GM12864 (cell line): ENCODE results near the gene SUPT5H.
"Not testable (repeated sequence)": the region's sequence is repeated elsewhere in the genome, so short reads cannot be mapped to it uniquely, and the experiment has no call there.

Experiments
- DNase-seq: peaks from one replicate; pipeline ENCODE4 v3.0.0-alpha.2; 2011; ENCODE audit warnings: low read depth
- H3K4me3 ChIP-seq: 2 replicates; pipeline ENCODE4 v1.5.1; 2011; ENCODE audit warnings: mild to moderate bottlenecking, low read depth, low read length, control low read depth
- TF ChIP-seq, protein P1 (sequence below): IDR thresholded peaks from 2 replicates; pipeline ENCODE4 v1.5.1; 2011; ENCODE audit warnings: low read depth, mild to moderate bottlenecking, moderate library complexity, low read length, control low read depth, inconsistent platforms; ENCODE audit errors: missing control alignments

SUPT5H gene

DNA sequence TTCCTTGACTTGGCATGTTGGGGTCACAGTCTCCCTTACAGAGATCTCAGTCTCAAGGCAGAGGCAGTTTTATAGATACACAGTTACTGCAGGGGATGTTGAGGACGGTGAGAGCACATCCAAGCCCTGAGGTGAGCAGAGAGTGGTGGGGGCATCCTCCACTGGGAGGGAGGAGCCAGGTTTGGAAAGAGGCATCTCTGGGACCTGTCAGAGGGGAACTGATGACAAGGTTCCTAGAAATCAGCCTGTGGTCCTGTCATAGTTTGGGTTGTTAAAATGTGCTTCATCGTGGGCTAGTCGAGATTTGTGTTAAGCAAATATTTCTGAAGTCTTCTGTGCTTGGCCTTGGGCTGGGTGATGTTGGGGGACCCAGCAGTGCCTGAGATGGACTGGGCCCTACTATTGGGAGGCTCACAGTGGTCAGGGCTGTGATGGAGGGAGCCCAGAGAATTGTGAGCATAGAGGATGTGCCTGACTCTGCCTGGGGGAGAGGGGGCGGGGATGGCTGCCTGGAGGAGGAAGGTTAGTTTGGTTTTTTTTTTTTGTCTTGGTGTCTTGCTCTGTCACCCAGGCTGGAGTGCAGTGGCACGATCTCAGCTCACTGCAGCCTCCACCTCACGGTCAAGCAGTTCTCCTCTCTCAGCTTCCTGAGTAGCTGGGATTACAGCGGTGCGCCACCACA is 3.9 kb downstream of the SUPT5H start:
- TF ChIP-seq, protein P1, sequence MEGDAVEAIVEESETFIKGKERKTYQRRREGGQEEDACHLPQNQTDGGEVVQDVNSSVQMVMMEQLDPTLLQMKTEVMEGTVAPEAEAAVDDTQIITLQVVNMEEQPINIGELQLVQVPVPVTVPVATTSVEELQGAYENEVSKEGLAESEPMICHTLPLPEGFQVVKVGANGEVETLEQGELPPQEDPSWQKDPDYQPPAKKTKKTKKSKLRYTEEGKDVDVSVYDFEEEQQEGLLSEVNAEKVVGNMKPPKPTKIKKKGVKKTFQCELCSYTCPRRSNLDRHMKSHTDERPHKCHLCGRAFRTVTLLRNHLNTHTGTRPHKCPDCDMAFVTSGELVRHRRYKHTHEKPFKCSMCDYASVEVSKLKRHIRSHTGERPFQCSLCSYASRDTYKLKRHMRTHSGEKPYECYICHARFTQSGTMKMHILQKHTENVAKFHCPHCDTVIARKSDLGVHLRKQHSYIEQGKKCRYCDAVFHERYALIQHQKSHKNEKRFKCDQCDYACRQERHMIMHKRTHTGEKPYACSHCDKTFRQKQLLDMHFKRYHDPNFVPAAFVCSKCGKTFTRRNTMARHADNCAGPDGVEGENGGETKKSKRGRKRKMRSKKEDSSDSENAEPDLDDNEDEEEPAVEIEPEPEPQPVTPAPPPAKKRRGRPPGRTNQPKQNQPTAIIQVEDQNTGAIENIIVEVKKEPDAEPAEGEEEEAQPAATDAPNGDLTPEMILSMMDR, result no peak
- no peak for DNase-seq
- no peak overlapping the region for H3K4me3 ChIP-seq

DNA sequence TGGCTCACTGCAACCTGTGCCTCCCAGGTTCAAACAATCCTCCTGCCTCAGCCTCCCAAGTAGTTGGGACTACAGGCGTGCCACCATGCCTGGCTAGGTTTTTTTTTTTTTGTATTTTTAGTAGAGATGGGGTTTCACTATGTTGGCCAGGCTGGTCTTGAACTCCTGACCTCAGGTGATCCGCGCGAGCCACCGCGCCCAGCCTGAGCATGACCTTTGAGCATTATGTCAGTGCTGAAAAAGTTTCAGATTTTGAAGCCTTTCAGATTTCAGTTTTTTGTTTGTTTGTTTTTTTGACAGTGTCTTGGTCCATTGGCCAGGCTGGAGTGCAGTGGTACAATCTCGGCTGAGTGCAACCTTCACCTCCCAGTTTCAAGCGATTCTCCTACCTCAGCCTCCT is 5.9 kb downstream of the SUPT5H start:
- DNase-seq, H3K4me3 ChIP-seq: not testable (repeated sequence)

GRCh38 chr19:39463403-39463802 is 18.0 kb downstream of the SUPT5H start:
- TF ChIP-seq, protein P1, result no peak
- DNase-seq, result no peak
- no peak overlapping the region for H3K4me3 ChIP-seq

GRCh38 chr19:39465956-39466747 is 20.8 kb downstream of the SUPT5H start:
- TF ChIP-seq, protein P1, result no peak
- H3K4me3 ChIP-seq, result no peak overlapping the region
- no peak for DNase-seq

GRCh38 chr19:39467941-39468340 is 22.6 kb downstream of the SUPT5H start:
- TF ChIP-seq, protein P1, result no peak
- DNase-seq, result no peak
- no peak overlapping the region for H3K4me3 ChIP-seq

GRCh38 chr19:39469036-39469435 is 23.7 kb downstream of the SUPT5H start:
- TF ChIP-seq, protein P1, result no peak
- DNase-seq, result no peak

DNA sequence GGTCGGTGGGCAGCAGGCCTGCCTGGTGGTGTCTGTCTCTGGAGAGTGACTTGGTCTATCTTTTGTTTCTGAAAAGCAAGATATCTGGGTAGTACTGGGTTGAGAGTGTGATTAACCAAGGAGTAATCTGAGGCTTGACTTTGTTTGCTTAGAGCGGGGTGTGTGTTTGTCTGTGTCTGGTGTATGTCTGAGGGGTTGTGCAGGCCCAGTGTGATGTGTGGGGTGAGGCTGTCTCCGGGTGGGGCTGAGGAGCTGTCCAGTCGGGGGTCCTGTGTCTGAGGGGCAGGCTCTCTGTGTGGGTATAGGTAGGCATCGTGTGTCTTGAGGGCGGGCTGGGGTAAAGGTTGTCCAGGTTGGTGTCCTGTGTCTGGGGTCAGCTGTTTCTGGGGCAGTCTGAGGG is 24.2 kb downstream of the SUPT5H start:
- H3K4me3 ChIP-seq, result no peak overlapping the region
- TF ChIP-seq, protein P1, result no peak
- no peak for DNase-seq

More at GRCh38 chr19:39469036-39469435, 23.7 kb downstream of the SUPT5H start:
- H3K4me3 ChIP-seq, result no peak overlapping the region
